GM12892 (cell line): ENCODE data around the gene ADAMTS4.

Experiments
- POLR2A ChIP-seq: IDR thresholded peaks from 2 replicates; pipeline ENCODE4 v1.6.1; 2011; ENCODE audit warnings: low read depth, low read length, control low read depth
- POLR2AphosphoS5 ChIP-seq: IDR thresholded peaks from 2 replicates; pipeline ENCODE4 v1.6.1; 2011; ENCODE audit warnings: low read depth, low read length, control low read depth
- TAF1 ChIP-seq: IDR thresholded peaks from 2 replicates; pipeline ENCODE4 v1.6.1; 2011; ENCODE audit warnings: low read depth, mild to moderate bottlenecking, control low read depth, low read length, borderline replicate concordance

DNA sequence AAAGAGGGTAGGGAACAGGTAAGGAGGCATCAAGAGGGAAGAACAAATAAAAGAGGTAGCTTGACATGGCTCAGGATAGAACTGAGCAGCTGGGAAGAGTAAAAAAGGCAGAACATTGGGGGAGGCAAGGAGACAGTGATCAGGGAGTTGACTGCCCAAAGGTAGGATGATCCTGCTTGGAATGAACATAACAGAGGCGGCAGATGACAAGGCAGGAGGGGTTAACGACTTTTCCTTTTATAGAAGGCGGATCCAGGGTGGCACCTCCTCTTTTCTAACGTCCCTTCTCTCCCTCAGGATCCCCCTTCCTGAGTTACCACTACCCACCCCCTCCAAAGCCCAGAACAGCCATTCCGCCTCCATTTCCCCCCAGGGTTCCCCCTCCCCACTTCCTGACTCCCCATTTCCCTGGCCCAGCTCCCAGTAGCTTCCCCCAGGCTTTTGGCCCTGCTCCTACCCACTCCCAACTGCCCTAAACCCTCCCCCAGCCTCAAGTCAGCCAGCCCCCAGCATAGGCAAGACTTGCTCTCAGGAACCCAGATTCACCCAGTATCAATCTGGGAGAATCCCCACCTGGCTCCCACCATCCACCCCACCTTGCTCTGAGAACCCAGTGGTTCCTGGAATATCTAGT is 769 bp upstream of the ADAMTS4 start:
- no peak for TF ChIP-seq TAF1
- no peak for TF ChIP-seq POLR2AphosphoS5
- no peak for TF ChIP-seq POLR2A
